Panc1 (cell line): ENCODE data around the gene FSIP1. TPM values are rescaled to one million over a fixed set of nuclear protein-coding genes. Genes with fewer than 3 reads are reported as not detected.

ENCODE experiments used
- ATAC-seq: fragments of 200-7000 bp; cut with Tn5 transposase; 2 replicates; pipeline ENCODE4 v1.9.1; 2020; ENCODE audit warnings: mild to moderate bottlenecking, moderate library complexity
- BruUV-seq: library from RNA; stranded (reverse); fragments of 400-500 nt; replicated peaks from 2 replicates; lab custom pipeline; 2021; lab: Mats Ljungman, UMichigan
- CTCF ChIA-PET: fragments of 300-600 bp; sonication (Branson Sonifier 250); formaldehyde crosslinking; loops from one replicate; lab custom pipeline; 2022; ENCODE audit warnings: antibody characterized with exemption; lab: Charles Lee
- POLR2A ChIA-PET: fragments of 300-600 bp; sonication (Branson Sonifier 250); formaldehyde crosslinking; loops from one replicate; lab custom pipeline; 2022; ENCODE audit warnings: antibody characterized with exemption; lab: Charles Lee
- DNase-seq: peaks from one replicate; pipeline ENCODE4 v3.0.0-alpha.2; 2010; ENCODE audit warnings: low read depth, low spot score
- H3K27ac ChIP-seq: 2 replicates; pipeline ENCODE4 v1.5.1; 2011; ENCODE audit warnings: mild to moderate bottlenecking, low read length, inconsistent platforms
- H3K27me3 ChIP-seq: fragments of 200-500 bp; sonication (Bioruptor generic); 2 replicates; pipeline ENCODE4 v1.6.0; 2014; ENCODE audit warnings: low read length, inconsistent platforms; ENCODE audit not compliant: control insufficient read depth, insufficient read depth
- H3K36me3 ChIP-seq: fragments of 200-500 bp; sonication (Bioruptor generic); 2 replicates; pipeline ENCODE4 v1.5.1; 2014; ENCODE audit warnings: inconsistent platforms, mild to moderate bottlenecking, low read length, moderate library complexity; ENCODE audit not compliant: control insufficient read depth, insufficient read depth
- H3K4me1 ChIP-seq: 2 replicates; pipeline ENCODE4 v1.5.1; 2011; ENCODE audit warnings: inconsistent platforms, mild to moderate bottlenecking, low read length, moderate library complexity; ENCODE audit not compliant: control insufficient read depth, insufficient read depth
- H3K4me3 ChIP-seq, 2 experiments: 2 replicates each; pipeline ENCODE4 v1.5.1; 2011 to 2012; ENCODE audit warnings: low read depth in 2 of 2, low read length in 2 of 2, mild to moderate bottlenecking in 2 of 2, inconsistent platforms in 1 of 2, moderate library complexity in 1 of 2
- H3K9me3 ChIP-seq: fragments of 200-500 bp; sonication (Bioruptor generic); 2 replicates; pipeline ENCODE4 v1.5.1; 2014; ENCODE audit warnings: low read depth, mild to moderate bottlenecking, inconsistent platforms, low read length, moderate library complexity; ENCODE audit not compliant: control insufficient read depth, insufficient read depth
- CTCF ChIP-seq: fragments of 450-650 bp; IDR thresholded peaks from 2 replicates; pipeline ENCODE4 v1.5.1; 2017; ENCODE audit warnings: mild to moderate bottlenecking
- POLR2AphosphoS5 ChIP-seq: IDR thresholded peaks from 2 replicates; pipeline ENCODE4 v1.6.1; 2012; ENCODE audit warnings: mild to moderate bottlenecking, low read depth, low read length, moderate library complexity
- REST ChIP-seq, 2 experiments: IDR thresholded peaks; 2 replicates each; pipeline ENCODE4 v1.6.1; 2011 to 2012; ENCODE audit warnings: low read depth in 2 of 2, control low read depth in 1 of 2, low read length in 1 of 2, mild to moderate bottlenecking in 1 of 2, moderate library complexity in 1 of 2; ENCODE audit not compliant: insufficient read depth in 1 of 2
- SIN3A ChIP-seq: IDR thresholded peaks from 2 replicates; pipeline ENCODE4 v1.6.1; 2012; ENCODE audit warnings: low read depth, mild to moderate bottlenecking, low read length, moderate library complexity, borderline replicate concordance; ENCODE audit not compliant: insufficient read depth
- TCF7L2 ChIP-seq: IDR thresholded peaks from 2 replicates; pipeline ENCODE4 v1.6.1; 2011; ENCODE audit warnings: mild to moderate bottlenecking, low read depth, low read length, inconsistent platforms
- in situ Hi-C: cut with HindIII; loops from 2 replicates; pipeline ENCODE4 v1.10.0; 2016; ENCODE audit warnings: low sequenced_read_pairs, low pct_unique_long_range_greater_than_20kb
- intact Hi-C: fragments of 100-400 bp; cut with micrococcal nuclease; formaldehyde crosslinking; loops from one replicate; pipeline ENCODE4 v1.10.0; 2022; ENCODE audit not compliant: unreplicated experiment
- total RNA-seq: library from RNA; stranded (reverse); gene quantifications from one replicate; pipeline ENCODE4 v1.2.1, GENCODE V29; 2021; ENCODE audit not compliant: unreplicated experiment

The FSIP1 gene
- total RNA-seq, 1 experiment from 2014 or later, result 1.4 TPM

- intact Hi-C loops (no loop called here), in situ Hi-C loops (no loop called here)
- no peak for TF ChIP-seq CTCF
- no peak for TF ChIP-seq REST (IDR thresholded peaks at IDR 0.05; ENCODE audit: insufficient read depth in 1 of 2, low read depth in 2 of 2, low read length in 1 of 2)
- TF ChIP-seq TCF7L2, result no peak
- TF ChIP-seq POLR2AphosphoS5, result no peak
- no peak for TF ChIP-seq SIN3A
- H3K27me3 ChIP-seq, result no peaks in the 10 kb centered on the region
- no peaks in the 10 kb centered on the region for H3K4me1 ChIP-seq
- no peaks in the 10 kb centered on the region for H3K36me3 ChIP-seq
- DNase-seq (no peak), ATAC-seq (no peak)
- no peak overlapping the region for H3K4me3 ChIP-seq
- H3K9me3 ChIP-seq, result no peaks in the 10 kb centered on the region
- no TSS peak for BruUV-seq
- POLR2A ChIA-PET, result no interaction called here
- no peak overlapping the region for H3K27ac ChIP-seq
- CTCF ChIA-PET, result interaction anchor here (0.6 kb wide), 1 partner anchor 1007 kb away, joined by 3 read pairs; no protein-coding TSS in a partner anchor
Observed at GRCh38 chr15:39665629-39666250, 116.9 kb downstream of the FSIP1 start.

GRCh38 chr15:39663704-39664250 is 118.9 kb downstream of the FSIP1 start:
- ATAC-seq, result no peak
- 0 out of 2 replicates have a peak, but pooled peaks cover 1% of the 10 kb centered on the region for H3K9me3 ChIP-seq
- intact Hi-C loops, result no loop called here
- no peak overlapping the region for H3K4me3 ChIP-seq
- CTCF ChIA-PET, result no interaction called here
- H3K27me3 ChIP-seq, result no peaks in the 10 kb centered on the region
- H3K4me1 ChIP-seq, result no peaks in the 10 kb centered on the region
- in situ Hi-C loops, result no loop called here
- no peaks in the 10 kb centered on the region for H3K36me3 ChIP-seq
- no peak overlapping the region for H3K27ac ChIP-seq
- no peak for TF ChIP-seq POLR2AphosphoS5
- no peak for TF ChIP-seq TCF7L2
- TF ChIP-seq CTCF, result no peak
- no peak for TF ChIP-seq SIN3A
- no peak for TF ChIP-seq REST (IDR thresholded peaks at IDR 0.05; ENCODE audit: insufficient read depth in 1 of 2, low read depth in 2 of 2, low read length in 1 of 2)
- POLR2A ChIA-PET, result no interaction called here
- no TSS peak for BruUV-seq
- DNase-seq, result no peak
